Mononuclear cell (primary cell): ENCODE data around the gene ASIC2. TPM values are rescaled to one million over a fixed set of nuclear protein-coding genes. Genes with fewer than 3 reads are reported as not detected.

Source experiments
- H3K27me3 ChIP-seq: 2 replicates; pipeline ENCODE4 v1.6.0; 2011; ENCODE audit warnings: low read length, control low read depth; ENCODE audit not compliant: insufficient read depth
- H3K4me1 ChIP-seq: 2 replicates; pipeline ENCODE4 v1.5.1; 2011; ENCODE audit warnings: mild to moderate bottlenecking, low read length, control low read depth; ENCODE audit not compliant: insufficient read depth
- H3K4me3 ChIP-seq: 2 replicates; pipeline ENCODE4 v1.5.1; 2011; ENCODE audit warnings: mild to moderate bottlenecking, low read length, moderate library complexity
- H3K9me3 ChIP-seq: 2 replicates; pipeline ENCODE4 v1.5.1; 2011; ENCODE audit warnings: low read depth, mild to moderate bottlenecking, control low read depth, low read length
- total RNA-seq: library from RNA; depleted of rRNA; stranded (reverse); fragments of >200 nt; gene quantifications from one replicate; pipeline ENCODE4 v1.2.3, GENCODE V29; 2012

Gene ASIC2
- total RNA-seq, 1 donor: not detected

DNA sequence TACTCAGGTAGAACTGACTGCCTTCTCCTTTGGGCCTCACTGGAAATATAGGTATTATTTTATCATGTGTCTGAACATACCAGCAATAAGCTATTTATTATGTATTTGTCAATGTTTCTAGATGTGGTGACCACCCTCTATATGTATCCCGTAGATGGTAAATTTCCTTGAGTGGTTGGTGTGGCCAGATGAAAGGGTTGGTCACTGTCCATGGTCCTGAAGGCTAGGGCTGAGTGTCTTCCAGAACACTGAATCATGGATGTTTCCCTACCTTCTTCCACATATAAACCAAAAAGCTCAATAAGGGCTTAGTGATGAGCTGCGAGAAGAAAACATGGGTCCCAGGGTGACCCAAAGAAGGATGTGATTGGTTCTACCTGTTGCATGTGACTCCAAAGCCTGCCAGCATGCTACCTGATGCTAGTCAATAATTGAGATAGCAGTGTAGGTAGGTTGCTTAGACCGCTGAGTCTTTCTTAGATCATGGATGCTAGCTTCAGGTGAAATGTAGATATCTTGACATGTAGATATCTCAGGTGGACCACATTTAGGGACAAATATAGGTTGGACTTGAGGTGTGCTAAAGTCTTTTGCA, 150.3 kb downstream of the ASIC2 start:
- H3K4me1 ChIP-seq: no peaks in the 10 kb centered on the region
- no peaks in the 10 kb centered on the region for H3K9me3 ChIP-seq
- H3K27me3 ChIP-seq: no peaks in the 10 kb centered on the region
- no peak overlapping the region for H3K4me3 ChIP-seq

GRCh38 chr17:33140413-33141099, 152.5 kb downstream of the ASIC2 start:
- Histone ChIP-seq H3K27me3 (no peaks in the 10 kb centered on the region), H3K4me1 (no peaks in the 10 kb centered on the region), H3K4me3 (no peak overlapping the region), H3K9me3 (no peaks in the 10 kb centered on the region)

DNA sequence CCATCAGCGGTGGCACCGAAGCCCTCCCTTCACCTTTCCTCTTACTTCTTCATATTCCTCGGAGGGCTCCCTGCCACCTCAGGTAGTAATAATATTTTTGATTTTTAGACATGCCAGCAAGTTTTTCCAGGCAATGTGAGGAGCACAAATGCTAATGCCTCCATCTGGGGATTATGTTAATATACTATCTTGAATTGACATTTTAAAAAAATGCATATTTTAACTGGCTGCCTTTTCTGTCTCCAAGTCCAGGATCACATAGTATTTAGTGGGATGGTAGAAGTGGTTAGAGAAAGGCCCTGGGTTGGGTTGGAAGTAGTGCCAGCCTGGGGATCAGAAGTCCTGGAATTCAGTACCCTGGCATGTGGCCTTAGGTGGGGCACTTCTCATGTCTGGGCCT, 154.5 kb downstream of the ASIC2 start:
- Histone ChIP-seq H3K27me3 (no peaks in the 10 kb centered on the region), H3K4me1 (no peaks in the 10 kb centered on the region), H3K4me3 (no peak overlapping the region), H3K9me3 (no peaks in the 10 kb centered on the region)

- Histone ChIP-seq H3K9me3 (no peaks in the 10 kb centered on the region), H3K4me3 (no peak overlapping the region), H3K27me3 (no peaks in the 10 kb centered on the region), H3K4me1 (no peaks in the 10 kb centered on the region)
These were observed 155.7 kb downstream of the ASIC2 start for GRCh38 chr17:33137426-33137825.

GRCh38 chr17:33135691-33136090, 157.4 kb downstream of the ASIC2 start:
- no peaks in the 10 kb centered on the region for H3K9me3 ChIP-seq
- H3K4me1 ChIP-seq: no peaks in the 10 kb centered on the region
- H3K4me3 ChIP-seq: no peak overlapping the region
- H3K27me3 ChIP-seq: no peaks in the 10 kb centered on the region

GRCh38 chr17:33131620-33132019, 161.5 kb downstream of the ASIC2 start:
- H3K4me3 ChIP-seq: no peak overlapping the region
- H3K27me3 ChIP-seq: no peaks in the 10 kb centered on the region
- H3K4me1 ChIP-seq: no peaks in the 10 kb centered on the region
- no peaks in the 10 kb centered on the region for H3K9me3 ChIP-seq

DNA sequence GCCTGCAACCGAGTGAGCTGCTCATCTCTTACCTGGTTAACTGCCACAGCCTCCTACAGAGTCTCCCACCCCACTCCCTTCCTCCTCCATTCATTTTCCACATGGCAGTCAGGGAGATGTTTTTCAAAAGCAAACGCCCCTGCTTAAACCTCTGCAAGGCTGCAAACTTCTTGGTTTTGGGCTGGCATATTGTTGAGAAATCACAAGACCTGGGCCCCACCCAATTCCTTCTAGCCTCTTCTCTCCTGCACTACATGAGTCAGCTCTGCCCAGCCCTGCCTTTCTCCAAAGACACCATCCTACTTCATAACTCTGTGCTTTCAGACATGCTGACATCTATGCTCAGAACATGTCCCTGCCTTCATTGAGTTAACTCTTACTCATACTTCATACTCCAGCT, 165.4 kb downstream of the ASIC2 start:
- no peaks in the 10 kb centered on the region for H3K4me1 ChIP-seq
- no peaks in the 10 kb centered on the region for H3K9me3 ChIP-seq
- no peaks in the 10 kb centered on the region for H3K27me3 ChIP-seq
- no peak overlapping the region for H3K4me3 ChIP-seq

DNA sequence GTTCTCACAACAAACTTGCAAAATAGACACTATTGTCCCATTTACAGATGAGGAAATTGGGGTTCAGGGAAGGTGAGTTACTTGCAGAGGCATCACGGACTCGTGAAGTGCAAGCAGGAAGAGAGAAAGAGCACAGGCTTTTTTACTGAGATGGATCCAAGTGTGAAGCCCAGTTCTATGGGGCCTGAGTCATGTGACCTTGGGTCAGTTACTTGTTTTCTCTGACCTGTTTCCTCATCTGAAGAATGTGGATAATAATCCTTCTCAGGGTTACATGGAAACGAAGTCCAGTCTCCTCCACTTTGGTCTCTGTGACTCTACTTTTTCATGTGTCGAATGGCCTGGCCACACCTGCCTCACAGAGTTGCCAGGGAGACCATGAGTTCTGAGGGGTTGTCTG, 167.0 kb downstream of the ASIC2 start:
- H3K27me3 ChIP-seq: no peaks in the 10 kb centered on the region
- no peaks in the 10 kb centered on the region for H3K4me1 ChIP-seq
- H3K9me3 ChIP-seq: no peaks in the 10 kb centered on the region
- no peak overlapping the region for H3K4me3 ChIP-seq

GRCh38 chr17:33125552-33125950, 167.5 kb downstream of the ASIC2 start:
- no peaks in the 10 kb centered on the region for H3K9me3 ChIP-seq
- H3K27me3 ChIP-seq: no peaks in the 10 kb centered on the region
- no peak overlapping the region for H3K4me3 ChIP-seq
- no peaks in the 10 kb centered on the region for H3K4me1 ChIP-seq

- Histone ChIP-seq H3K4me3 (no peak overlapping the region), H3K27me3 (no peaks in the 10 kb centered on the region), H3K4me1 (no peaks in the 10 kb centered on the region), H3K9me3 (no peaks in the 10 kb centered on the region)
These were observed 168.1 kb downstream of the ASIC2 start for GRCh38 chr17:33124871-33125551.

DNA sequence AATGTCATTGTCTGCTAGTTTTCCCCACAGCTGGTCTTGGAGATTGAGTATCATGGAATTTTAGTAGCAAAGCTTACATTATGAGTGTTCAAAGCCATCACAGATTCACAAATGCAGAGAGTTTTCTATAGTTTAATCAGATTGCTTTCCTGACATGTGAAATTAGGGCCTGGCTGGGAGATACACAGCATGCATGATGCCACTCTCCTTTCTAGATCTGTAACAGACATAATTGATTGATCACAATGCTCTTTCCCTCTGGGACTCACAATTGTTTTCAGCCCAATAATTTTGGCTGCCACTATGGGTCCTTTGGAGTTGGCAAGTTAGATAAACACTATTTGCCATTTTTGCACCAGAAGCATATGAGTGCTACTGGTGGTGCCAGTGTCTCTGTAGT, 168.9 kb downstream of the ASIC2 start:
- Histone ChIP-seq H3K27me3 (no peaks in the 10 kb centered on the region), H3K4me1 (no peaks in the 10 kb centered on the region), H3K4me3 (no peak overlapping the region), H3K9me3 (no peaks in the 10 kb centered on the region)

- H3K9me3 ChIP-seq: no peaks in the 10 kb centered on the region
- H3K27me3 ChIP-seq: no peaks in the 10 kb centered on the region
- no peak overlapping the region for H3K4me3 ChIP-seq
- H3K4me1 ChIP-seq: no peaks in the 10 kb centered on the region
These were observed 171.3 kb downstream of the ASIC2 start for GRCh38 chr17:33121756-33122155.

DNA sequence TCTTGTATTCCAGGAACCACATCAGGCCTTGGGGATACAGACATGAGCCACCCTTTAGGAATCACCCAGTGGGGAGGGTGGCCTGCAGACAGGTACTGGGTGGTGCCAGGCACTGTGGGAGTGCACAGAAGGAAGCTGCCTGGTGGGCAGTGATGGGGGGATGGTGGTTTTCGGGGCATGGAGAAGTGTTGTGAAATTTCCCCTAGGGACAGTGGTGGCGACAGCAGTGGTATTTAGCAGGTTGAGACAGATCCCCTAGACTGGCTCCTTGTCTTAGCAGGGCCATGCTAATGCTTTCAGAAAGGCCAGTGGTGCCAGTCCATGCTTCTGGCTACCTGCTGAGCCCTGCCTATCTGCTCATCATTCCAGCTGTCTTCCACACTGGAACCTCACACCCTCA, 171.8 kb downstream of the ASIC2 start:
- Histone ChIP-seq H3K9me3 (no peaks in the 10 kb centered on the region), H3K27me3 (no peaks in the 10 kb centered on the region), H3K4me3 (no peak overlapping the region), H3K4me1 (no peaks in the 10 kb centered on the region)

GRCh38 chr17:33120103-33120502, 173.0 kb downstream of the ASIC2 start:
- no peaks in the 10 kb centered on the region for H3K27me3 ChIP-seq
- no peaks in the 10 kb centered on the region for H3K9me3 ChIP-seq
- H3K4me3 ChIP-seq: no peak overlapping the region
- no peaks in the 10 kb centered on the region for H3K4me1 ChIP-seq

GRCh38 chr17:33118391-33119075, 174.6 kb downstream of the ASIC2 start:
- Histone ChIP-seq H3K4me3 (no peak overlapping the region), H3K9me3 (no peaks in the 10 kb centered on the region), H3K4me1 (no peaks in the 10 kb centered on the region), H3K27me3 (no peaks in the 10 kb centered on the region)
